Aorta (tissue), 5 donors: ENCODE data around the gene GULP1. TPM values are rescaled to one million over a fixed set of nuclear protein-coding genes. Genes with fewer than 3 reads are reported as not detected.

Experiments used
- ATAC-seq: fragments of 200-7000 bp; cut with Tn5 transposase; one replicate; pipeline ENCODE4 v1.9.1; 2022; ENCODE audit warnings: moderate library complexity; ENCODE audit not compliant: low FRiP score
- DNase-seq, 2 donors: peaks; one replicate each; pipeline ENCODE4 v3.0.0-alpha.2; 2020
- H3K27ac ChIP-seq, 2 donors: one replicate each; pipeline ENCODE4 v1.5.1; 2013; ENCODE audit warnings: low read length in 2 of 2, mild to moderate bottlenecking in 2 of 2, moderate library complexity in 2 of 2, control low read depth in 1 of 2, inconsistent platforms in 1 of 2, low read depth in 1 of 2
- H3K27me3 ChIP-seq, 2 donors: one replicate each; pipeline ENCODE4 v1.6.1; 2013; ENCODE audit warnings: control low read depth in 1 of 2, low read length in 1 of 2, mild to moderate bottlenecking in 1 of 2, moderate library complexity in 1 of 2; ENCODE audit not compliant: insufficient read depth in 2 of 2, control insufficient read depth in 1 of 2
- H3K36me3 ChIP-seq, 2 donors: one replicate each; pipeline ENCODE4 v1.6.1; 2013; ENCODE audit warnings: control low read depth in 1 of 2, low read length in 1 of 2, mild to moderate bottlenecking in 1 of 2; ENCODE audit not compliant: insufficient read depth in 2 of 2, control insufficient read depth in 1 of 2
- H3K4me1 ChIP-seq, 2 donors: one replicate each; pipeline ENCODE4 v1.6.1; 2013; ENCODE audit warnings: low read length in 2 of 2, control low read depth in 1 of 2, mild to moderate bottlenecking in 1 of 2, moderate library complexity in 1 of 2; ENCODE audit not compliant: insufficient read depth in 2 of 2, control insufficient read depth in 1 of 2
- H3K4me3 ChIP-seq, 2 donors: one replicate each; pipeline ENCODE4 v1.5.1; 2013; ENCODE audit warnings: low read length in 2 of 2, control low read depth in 1 of 2, mild to moderate bottlenecking in 1 of 2
- H3K9me3 ChIP-seq: one replicate; pipeline ENCODE4 v1.6.1; 2013; ENCODE audit warnings: mild to moderate bottlenecking, low read length; ENCODE audit not compliant: control insufficient read depth
- WGBS, 2 donors: extraction: QIAGEN DNeasy Blood & Tissue Kit; methylation state at CpG; one replicate each; pipeline ENCODE4 v1.1.7; 2013; 5-methylcytosine and 5-hydroxymethylcytosine counted together
- intact Hi-C, 2 donors: fragments of 100-400 bp; cut with DNase I; formaldehyde crosslinking; loops; one replicate each; pipeline versions ENCODE4 v1.14.2 to v1.15.0; 2022
- polyA plus RNA-seq, 2 donors: library from polyadenylated mRNA; stranded (reverse); fragments of 200-250 nt; gene quantifications; one replicate each; pipeline ENCODE4 v1.2.3, GENCODE V29; 2013
- total RNA-seq, 2 donors: library from RNA; stranded (reverse); fragmentation: NEBNext Ultra II Directional; extraction: Animal tissue kit (Norgen Biotek cat#: 25700); gene quantifications; one replicate each; pipeline ENCODE4 v1.2.1, GENCODE V29; 2021
- donor health status: healthy with polysubstance abuse.
- donor health status: Bipolar disorder and iron deficiency.
- donor health status: DM: no; HTN: no; CAD: no.
- donor health status: DM: no; HTN: no; CAD: no.
- donor health status: DM: yes; HTN: yes; CAD: no.

GULP1 gene
- total and polyA plus RNA-seq, 4 donors, result 60.2 to 74.8 (median 67.1) TPM

DNA sequence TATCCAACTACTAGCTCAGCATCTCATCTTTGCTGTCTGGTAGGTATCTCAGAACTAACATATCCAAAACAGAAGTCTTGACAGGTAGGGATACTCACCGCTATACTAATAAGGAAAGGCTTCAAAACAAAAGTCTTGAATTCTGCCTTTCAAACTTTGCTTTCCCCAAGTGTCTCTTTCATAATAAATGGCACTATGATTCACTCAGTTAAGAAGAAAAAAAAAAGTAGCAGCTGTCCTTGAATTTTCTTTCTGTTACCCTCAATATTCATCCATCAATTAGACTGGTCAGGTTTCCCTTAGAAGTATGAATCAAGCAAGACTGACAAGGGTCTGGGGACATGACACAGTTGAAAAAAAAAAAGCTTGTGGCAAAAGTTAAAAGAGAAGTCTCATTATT is 175.1 kb downstream of the GULP1 start:
- Histone ChIP-seq H3K4me1 (no peaks in the 10 kb centered on the region), H3K27ac (no peak overlapping the region), H3K4me3 (no peak overlapping the region), H3K36me3 (no peaks in the 10 kb centered on the region), H3K27me3 (no peaks in the 10 kb centered on the region), H3K9me3 (no peaks in the 10 kb centered on the region)
- intact Hi-C loops, result no loop called here
- 97 to 98% methylated on average over 1 of the region's 1 CpG for WGBS, 2 donors
- DNase-seq (no peak), ATAC-seq (no peak)

DNA sequence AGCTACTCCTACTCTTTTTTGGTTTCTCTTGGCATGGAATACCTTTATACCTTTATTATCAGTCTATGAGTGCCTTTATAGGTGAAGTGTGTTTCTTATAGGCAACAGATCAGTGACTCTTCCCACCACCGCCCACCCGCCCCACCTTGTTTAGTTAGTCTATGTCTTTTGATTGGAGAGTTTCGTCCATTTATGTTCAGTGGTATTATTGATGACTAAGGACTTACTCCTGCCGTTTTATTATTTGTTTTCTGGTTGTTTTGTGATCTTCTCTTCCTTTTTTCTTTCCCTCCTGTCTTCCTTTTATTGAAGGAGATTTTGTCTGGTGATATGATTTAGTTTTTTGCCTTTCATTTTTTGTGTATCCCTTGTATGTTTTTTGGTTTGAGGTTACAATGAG is 179.5 kb downstream of the GULP1 start:
- DNase-seq (no peak), ATAC-seq (no peak)
- Histone ChIP-seq H3K9me3 (peaks cover 2% of the 10 kb centered on the region), H3K4me1 (no peaks in the 10 kb centered on the region), H3K36me3 (no peaks in the 10 kb centered on the region), H3K4me3 (no peak overlapping the region), H3K27ac (no peak overlapping the region), H3K27me3 (no peaks in the 10 kb centered on the region)
- WGBS, 2 donors, result 97 to 98% methylated on average over 4 of the region's 4 CpGs
- intact Hi-C loops, result no loop called here

DNA sequence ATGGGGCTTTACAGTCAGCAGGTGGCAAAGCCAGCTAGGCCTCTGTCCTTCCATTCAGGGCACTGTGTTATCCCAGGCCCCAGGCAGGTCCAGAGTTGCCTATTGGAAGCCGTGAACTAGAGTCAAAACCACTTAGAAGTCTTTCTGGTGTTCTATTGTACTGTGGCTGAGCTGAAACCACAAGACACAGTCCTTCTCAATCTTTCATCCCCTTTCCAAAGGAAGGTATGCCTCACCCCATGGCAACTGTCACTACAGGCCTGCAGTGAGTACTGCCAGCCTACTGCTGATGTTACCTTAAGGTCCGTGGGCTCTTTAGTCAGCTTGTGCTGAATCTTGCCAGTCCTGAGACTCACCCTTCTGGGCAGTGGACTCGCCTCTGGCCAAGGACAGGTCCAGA is 181.6 kb downstream of the GULP1 start:
- Histone ChIP-seq H3K27me3 (no peaks in the 10 kb centered on the region), H3K36me3 (no peaks in the 10 kb centered on the region), H3K4me3 (no peak overlapping the region), H3K27ac (no peak overlapping the region), H3K9me3 (peaks cover 2% of the 10 kb centered on the region), H3K4me1 (no peaks in the 10 kb centered on the region)
- whole genome bisulfite sequencing, 2 donors, result 87 to 91% methylated on average over 3 of the region's 3 CpGs
- intact Hi-C loops, result no loop called here
- ATAC-seq, result no peak
- no peak for DNase-seq

DNA sequence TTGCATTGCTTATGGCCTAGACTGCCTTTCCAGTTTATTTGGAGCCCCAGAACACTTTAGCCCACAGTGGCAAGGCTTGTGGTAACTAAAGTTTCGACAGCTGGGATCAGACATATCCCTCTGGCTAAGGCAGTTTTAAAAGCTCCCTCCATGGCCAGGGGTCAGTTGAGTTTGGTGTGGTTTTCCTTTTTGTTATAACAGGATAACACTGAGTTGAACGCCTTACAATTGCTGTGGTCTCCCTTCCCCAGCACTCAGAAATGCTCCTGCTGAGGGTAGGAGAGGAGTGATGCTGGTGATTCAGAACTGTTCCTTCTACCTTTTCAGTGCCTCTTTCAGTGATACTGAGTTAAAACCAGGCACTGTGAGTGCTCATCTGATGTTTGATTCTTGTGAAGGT is 182.6 kb downstream of the GULP1 start:
- intact Hi-C loops, result no loop called here
- H3K36me3 ChIP-seq, result no peaks in the 10 kb centered on the region
- H3K4me3 ChIP-seq, result no peak overlapping the region
- peaks cover 2% of the 10 kb centered on the region for H3K9me3 ChIP-seq
- ATAC-seq (no peak), DNase-seq (no peak)
- no peaks in the 10 kb centered on the region for H3K4me1 ChIP-seq
- no peak overlapping the region for H3K27ac ChIP-seq
- H3K27me3 ChIP-seq, result no peaks in the 10 kb centered on the region
- WGBS, 2 donors, result 89 to 98% methylated on average over 2 of the region's 2 CpGs

GRCh38 chr2:188475945-188476344 is 184.3 kb downstream of the GULP1 start:
- Histone ChIP-seq H3K27ac (no peak overlapping the region), H3K9me3 (peaks cover 2% of the 10 kb centered on the region), H3K27me3 (no peaks in the 10 kb centered on the region), H3K4me3 (no peak overlapping the region), H3K36me3 (no peaks in the 10 kb centered on the region), H3K4me1 (no peaks in the 10 kb centered on the region)
- DNase-seq, result no peak
- no peak for ATAC-seq
- 55% methylated on average over 4 of the region's 4 CpGs for WGBS, 2 donors
- intact Hi-C loops, result no loop called here

DNA sequence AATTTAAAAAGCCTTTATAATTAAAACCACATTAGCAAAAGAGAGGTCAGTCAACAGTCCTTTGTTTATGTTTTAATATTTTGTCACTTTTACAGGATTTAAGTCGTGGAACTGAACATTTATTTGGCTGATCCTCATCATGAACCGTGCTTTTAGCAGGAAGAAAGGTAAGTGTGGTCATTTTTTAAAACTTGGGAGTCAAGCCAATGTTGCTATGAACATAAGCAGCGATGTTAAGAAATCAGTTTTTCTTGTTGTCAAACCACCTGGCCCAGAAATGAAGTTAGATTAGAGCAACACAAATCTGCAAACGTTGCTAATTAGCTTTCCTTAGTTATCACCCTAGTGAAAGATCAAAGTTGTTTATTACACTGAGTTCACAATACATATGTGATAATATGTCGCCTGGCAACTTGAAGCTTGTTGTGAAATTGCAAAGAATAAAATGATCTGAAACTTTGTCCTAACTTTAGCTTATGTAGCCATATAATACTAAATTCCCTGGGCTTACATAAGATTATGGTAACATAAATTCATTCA is 186.0 kb downstream of the GULP1 start:
- no peaks in the 10 kb centered on the region for H3K36me3 ChIP-seq
- H3K4me3 ChIP-seq, result no peak overlapping the region
- peaks cover 2% of the 10 kb centered on the region for H3K9me3 ChIP-seq
- H3K27ac ChIP-seq, result no peak overlapping the region
- ATAC-seq (no peak), DNase-seq (no peak)
- intact Hi-C loops, result no loop called here
- H3K27me3 ChIP-seq, result no peaks in the 10 kb centered on the region
- no peaks in the 10 kb centered on the region for H3K4me1 ChIP-seq
- 71 to 75% methylated on average over 5 of the region's 5 CpGs for WGBS, 2 donors

DNA sequence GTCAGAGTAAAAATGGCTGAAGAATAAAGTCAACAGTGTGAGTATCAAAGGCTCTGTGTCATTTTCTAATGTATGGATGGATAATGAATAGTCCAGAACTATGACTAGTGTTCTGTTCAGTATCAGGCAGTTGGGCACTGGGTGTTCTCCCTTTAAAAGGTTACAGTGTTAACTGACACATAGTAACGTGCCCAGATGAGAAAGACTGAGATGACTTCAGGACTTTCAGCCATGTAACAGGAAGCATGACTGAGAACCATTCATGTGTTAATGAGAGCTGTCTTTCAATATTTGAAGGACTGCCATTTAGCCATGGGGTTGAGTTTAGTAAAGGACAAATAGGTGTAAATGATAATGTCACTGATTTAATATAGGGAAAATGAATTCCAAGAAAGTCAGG is 187.1 kb downstream of the GULP1 start:
- H3K9me3 ChIP-seq, result no peaks in the 10 kb centered on the region
- no peaks in the 10 kb centered on the region for H3K4me1 ChIP-seq
- DNase-seq, result no peak
- H3K27ac ChIP-seq, result no peak overlapping the region
- no peak overlapping the region for H3K4me3 ChIP-seq
- WGBS, 2 donors, result 18 to 24% methylated on average over 1 of the region's 1 CpG
- intact Hi-C loops, result no loop called here
- no peaks in the 10 kb centered on the region for H3K36me3 ChIP-seq
- H3K27me3 ChIP-seq, result no peaks in the 10 kb centered on the region
- no peak for ATAC-seq

GRCh38 chr2:188481474-188481873 is 189.8 kb downstream of the GULP1 start:
- DNase-seq (no peak), ATAC-seq (no peak)
- H3K27ac ChIP-seq, result no peak overlapping the region
- no peak overlapping the region for H3K4me3 ChIP-seq
- intact Hi-C loops, result no loop called here
- H3K4me1 ChIP-seq, result no peaks in the 10 kb centered on the region
- H3K27me3 ChIP-seq, result no peaks in the 10 kb centered on the region
- no peaks in the 10 kb centered on the region for H3K36me3 ChIP-seq
- 87 to 93% methylated on average over 2 of the region's 2 CpGs for WGBS, 2 donors
- H3K9me3 ChIP-seq, result no peaks in the 10 kb centered on the region

GRCh38 chr2:188485496-188485895 is 193.8 kb downstream of the GULP1 start:
- DNase-seq, result no peak
- Histone ChIP-seq H3K9me3 (no peaks in the 10 kb centered on the region), H3K4me3 (no peak overlapping the region), H3K4me1 (no peaks in the 10 kb centered on the region), H3K27me3 (no peaks in the 10 kb centered on the region), H3K27ac (no peak overlapping the region), H3K36me3 (peaks cover 0 to 3% of the 10 kb centered on the region in 2 donors)
- intact Hi-C loops, result no loop called here
- ATAC-seq, result no peak
